GM19351 (cell line): ENCODE data around the gene SH2D4B.

Experiments used
- ATAC-seq: cut with Tn5 transposase; IDR thresholded peaks from one replicate; pipeline ENCODE4 v1.9.1; 2021; ENCODE audit warnings: mild to moderate bottlenecking, moderate library complexity; ENCODE audit not compliant: unreplicated experiment

SH2D4B gene

DNA sequence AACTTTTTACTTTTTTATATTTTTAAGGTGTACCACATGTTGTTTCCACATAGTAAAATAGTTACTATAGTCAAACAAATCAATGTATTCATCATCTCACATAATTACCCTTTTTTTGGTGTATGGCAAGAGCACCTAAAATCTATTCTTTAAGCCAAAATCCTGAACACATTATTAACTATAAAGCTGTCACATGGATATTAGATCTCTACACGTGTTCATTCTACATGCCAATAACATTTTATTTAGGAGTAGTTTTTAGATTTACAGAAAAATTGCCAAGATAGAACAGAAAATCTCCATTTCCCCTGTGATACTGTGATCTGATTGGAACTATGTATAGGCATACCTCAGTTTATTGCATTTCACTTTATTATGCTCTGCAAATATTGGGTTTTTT is 137.1 kb downstream of the SH2D4B start:
- no peak for ATAC-seq

GRCh38 chr10:80681142-80681541 is 143.4 kb downstream of the SH2D4B start:
- no peak for ATAC-seq

DNA sequence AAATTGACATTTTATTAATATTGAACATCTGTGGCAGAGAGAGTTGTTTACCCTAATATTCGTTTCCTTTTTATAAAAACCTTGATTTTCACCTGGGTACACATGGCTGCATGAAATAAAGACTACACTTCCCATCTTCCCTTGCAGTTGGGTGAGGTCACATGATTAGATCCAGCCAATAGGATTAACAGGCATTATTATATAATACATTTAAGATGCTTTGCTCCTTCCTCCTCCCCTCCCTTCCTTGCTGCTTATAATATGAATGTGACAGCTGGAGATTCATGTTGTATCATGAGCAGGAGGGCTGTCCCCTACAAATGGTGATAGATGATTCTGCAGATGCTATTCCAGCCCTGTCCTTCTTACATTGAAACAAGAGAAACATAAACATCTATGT is 146.6 kb downstream of the SH2D4B start:
- ATAC-seq = peak; percentile 72

DNA sequence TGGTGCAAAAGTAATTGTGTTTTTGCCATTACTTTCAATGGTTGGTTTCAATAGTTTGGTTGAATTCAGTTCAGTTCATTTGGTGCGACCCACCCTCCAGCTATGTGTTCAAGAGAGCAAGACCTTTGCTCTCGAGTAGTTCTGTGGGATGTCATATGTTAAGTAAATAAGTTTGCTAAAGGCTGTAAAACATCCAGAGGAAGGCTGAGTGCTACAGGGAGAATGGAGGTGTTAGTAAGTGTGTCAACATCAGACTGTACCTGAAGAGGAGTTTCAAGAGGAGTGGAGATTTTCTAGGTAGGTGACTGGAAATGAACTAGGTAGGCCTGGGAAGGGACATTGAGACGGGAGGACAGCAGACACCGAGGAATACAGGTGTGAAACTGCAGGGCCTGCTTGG is 147.7 kb downstream of the SH2D4B start:
- no peak for ATAC-seq

DNA sequence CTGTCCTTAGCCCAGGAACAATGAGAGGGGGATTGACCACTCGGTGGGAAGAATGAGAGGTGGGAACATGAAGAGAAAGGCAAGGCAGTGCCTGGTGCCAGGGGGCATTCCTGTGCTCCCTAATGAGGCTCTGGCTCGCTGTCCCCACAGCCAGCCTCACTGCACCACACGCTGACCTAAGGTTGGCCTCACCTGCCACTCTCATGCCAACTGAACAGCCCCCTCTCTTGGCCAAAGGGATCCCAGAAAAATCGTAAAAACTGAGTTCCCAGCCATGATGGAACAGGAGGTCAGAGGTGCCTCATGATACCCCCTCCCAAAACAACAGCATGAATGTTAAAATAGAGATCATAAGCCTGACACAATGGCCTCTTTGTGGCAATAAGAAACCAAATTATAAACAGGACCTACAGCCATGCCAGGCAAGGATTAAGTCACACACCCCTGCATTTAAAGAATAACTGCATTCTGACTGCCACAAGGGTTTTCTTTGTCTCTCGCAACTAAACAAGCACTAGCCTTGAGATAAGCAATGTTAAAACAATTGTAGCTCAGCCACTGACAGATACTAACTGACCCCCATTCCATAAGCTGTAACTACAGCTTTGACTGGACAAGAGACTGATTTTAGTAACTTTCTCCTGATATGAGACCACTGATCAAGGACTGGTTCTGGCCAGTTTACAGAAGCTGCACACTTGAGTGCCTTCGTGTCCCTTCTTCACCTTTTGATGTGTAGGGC is 149.2 kb downstream of the SH2D4B start:
- no peak for ATAC-seq

DNA sequence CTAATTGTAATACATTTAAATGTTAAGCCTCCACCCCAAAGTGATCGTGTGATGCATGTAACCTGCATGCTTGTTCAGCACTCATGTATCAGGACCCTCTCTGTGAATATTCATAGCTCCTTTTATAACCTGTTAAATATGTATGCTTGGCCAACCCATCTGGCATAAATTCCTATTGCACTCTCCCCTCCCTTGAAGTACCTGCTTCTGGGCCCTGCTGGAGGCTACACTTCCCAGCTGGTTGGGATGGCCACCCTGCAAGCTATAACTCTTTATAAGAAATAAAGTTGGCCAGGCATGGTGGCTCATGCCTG is 149.7 kb downstream of the SH2D4B start:
- ATAC-seq = no peak

DNA sequence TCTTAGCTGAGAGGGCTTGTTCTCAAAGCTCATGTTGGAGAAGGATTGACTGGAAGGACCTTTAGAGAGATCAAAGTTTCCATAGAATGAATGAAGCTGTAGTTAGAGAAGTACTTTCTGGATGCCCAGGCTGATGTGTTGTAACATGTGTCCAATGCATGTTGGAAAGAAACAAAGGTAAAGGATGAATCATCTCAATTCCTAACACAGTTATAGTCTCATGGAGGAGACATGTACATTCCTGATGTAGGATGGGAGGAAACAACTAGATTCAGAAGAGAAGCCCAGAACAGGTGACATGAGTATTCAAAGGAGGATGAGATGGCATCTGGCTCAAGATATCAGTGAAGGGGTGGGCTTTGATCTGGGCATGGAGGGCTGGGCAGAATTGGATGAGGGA is 152.7 kb downstream of the SH2D4B start:
- no peak for ATAC-seq

GRCh38 chr10:80691441-80691840 is 153.7 kb downstream of the SH2D4B start:
- ATAC-seq = no peak

DNA sequence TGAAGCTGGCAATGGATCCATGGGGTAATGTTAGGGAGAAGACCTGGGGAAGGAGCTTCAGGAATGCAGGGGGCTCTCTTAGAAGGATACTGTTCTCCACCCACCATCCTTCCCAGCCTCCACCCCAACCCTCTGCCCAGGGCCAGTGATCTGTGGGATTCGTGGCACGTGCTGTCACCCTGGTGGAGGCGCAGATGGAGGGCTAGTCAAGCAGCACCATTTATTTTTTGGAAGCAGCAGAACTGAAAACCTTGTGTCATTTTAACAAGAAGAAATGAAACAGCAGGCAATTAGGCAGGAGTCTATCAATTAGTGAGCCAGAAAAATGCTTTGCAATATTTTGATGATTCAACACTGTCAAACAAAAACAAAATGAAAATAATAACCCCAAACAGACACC is 155.9 kb downstream of the SH2D4B start:
- ATAC-seq = no peak

- ATAC-seq = no peak
Observed at GRCh38 chr10:80694930-80695329, 157.2 kb downstream of the SH2D4B start.
